Left lung (tissue), 10 donors: ENCODE results near the gene NDUFS1. TPM values are rescaled to one million over a fixed set of nuclear protein-coding genes. Genes with fewer than 3 reads are reported as not detected.
"Not testable (repeated sequence)": the region's sequence is repeated elsewhere in the genome, so short reads cannot be mapped to it uniquely, and the experiment has no call there.

Experiments
- ATAC-seq: fragments of 200-7000 bp; cut with Tn5 transposase; one replicate; pipeline ENCODE4 v1.9.1; 2020; ENCODE audit warnings: moderate library complexity
- DNase-seq, 4 donors: peaks; one replicate each; pipeline ENCODE4 v3.0.0-alpha.2; 2013 to 2020
- H3K27ac ChIP-seq, 2 donors: fragments of 200-600 bp; sonication (generic) in 1 of 2; one replicate each; pipeline versions ENCODE4 v1.5.0 to v1.8.0; 2020 to 2021
- H3K27me3 ChIP-seq, 2 donors: fragments of 200-600 bp; sonication (generic) in 1 of 2; one replicate each; pipeline versions ENCODE4 v1.5.0 to v1.8.0; 2020 to 2021
- H3K36me3 ChIP-seq, 2 donors: fragments of 200-600 bp; sonication (generic) in 1 of 2; one replicate each; pipeline versions ENCODE4 v1.5.0 to v1.8.0; 2020 to 2021
- H3K4me1 ChIP-seq, 2 donors: fragments of 200-600 bp; one replicate each; pipeline ENCODE4 v1.8.0; 2021
- H3K4me3 ChIP-seq, 2 donors: fragments of 200-600 bp; sonication (generic) in 1 of 2; one replicate each; pipeline versions ENCODE4 v1.5.0 to v1.8.0; 2020 to 2021; ENCODE audit warnings: mild to moderate bottlenecking in 1 of 2
- H3K9me3 ChIP-seq, 2 donors: fragments of 200-600 bp; sonication (generic) in 1 of 2; one replicate each; pipeline versions ENCODE4 v1.5.0 to v1.8.0; 2020 to 2021
- intact Hi-C, 2 donors: fragments of 100-400 bp; cut with DNase I; formaldehyde crosslinking; loops; one replicate each; pipeline versions ENCODE4 v1.11.2 to v1.14.2; 2022
- polyA plus RNA-seq, 6 donors: library from polyadenylated mRNA; unstranded; fragments of 120-200 nt; gene quantifications; one replicate each; pipeline ENCODE4 v1.2.1, GENCODE V29; 2013; ENCODE audit not compliant: insufficient read length in 6 of 6
- total RNA-seq, 2 donors: library from RNA; stranded (reverse); fragmentation: NEBNext Ultra II Directional; extraction: Animal tissue kit (Norgen Biotek cat#: 25700); gene quantifications; one replicate each; pipeline ENCODE4 v1.2.1, GENCODE V29; 2021
- TF ChIP-seq, protein P1 (sequence below), 2 donors: fragments of 200-600 bp; sonication (generic) in 1 of 2; IDR thresholded peaks; one replicate each; pipeline versions ENCODE4 v1.5.0 to v1.8.0; 2021; ENCODE audit warnings: antibody characterized with exemption in 2 of 2
- donor health status: DM: no; HTN: yes; CAD: no.
- donor health status: DM: no; HTN: no; CAD: no.

The NDUFS1 gene
- total and polyA plus RNA-seq, 8 donors: 48.5 to 79.8 (median 57.9) TPM

DNA sequence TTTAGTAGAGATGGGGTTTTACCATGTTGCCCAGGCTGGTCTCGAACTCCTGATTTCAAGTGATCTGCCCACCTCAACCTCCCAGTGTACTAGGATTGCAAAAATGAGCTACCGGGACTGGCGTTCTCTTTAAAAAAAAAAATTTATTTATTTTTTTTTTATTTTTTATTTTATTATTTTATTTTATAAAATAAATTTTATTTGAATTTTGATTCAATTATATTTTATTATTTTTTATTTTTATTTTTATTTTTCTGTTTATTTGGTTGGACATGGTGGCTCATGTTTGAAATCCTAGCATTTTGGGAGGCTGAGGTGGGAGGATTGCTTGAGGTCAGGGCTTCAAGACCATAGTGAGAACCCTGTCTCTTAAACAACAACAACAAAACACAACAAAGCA is 32.9 kb upstream of the NDUFS1 start:
- H3K4me3 ChIP-seq: no peak overlapping the region
- peaks cover 0 to 10% of the 10 kb centered on the region in 2 donors for H3K27me3 ChIP-seq
- H3K27ac ChIP-seq: no peak overlapping the region
- H3K4me1 ChIP-seq: no peaks in the 10 kb centered on the region
- intact Hi-C loops: no loop called here
- H3K36me3 ChIP-seq: no peaks in the 10 kb centered on the region
- ATAC-seq: no peak
- no peak for DNase-seq
- H3K9me3 ChIP-seq: no peaks in the 10 kb centered on the region
- TF ChIP-seq, protein P1, sequence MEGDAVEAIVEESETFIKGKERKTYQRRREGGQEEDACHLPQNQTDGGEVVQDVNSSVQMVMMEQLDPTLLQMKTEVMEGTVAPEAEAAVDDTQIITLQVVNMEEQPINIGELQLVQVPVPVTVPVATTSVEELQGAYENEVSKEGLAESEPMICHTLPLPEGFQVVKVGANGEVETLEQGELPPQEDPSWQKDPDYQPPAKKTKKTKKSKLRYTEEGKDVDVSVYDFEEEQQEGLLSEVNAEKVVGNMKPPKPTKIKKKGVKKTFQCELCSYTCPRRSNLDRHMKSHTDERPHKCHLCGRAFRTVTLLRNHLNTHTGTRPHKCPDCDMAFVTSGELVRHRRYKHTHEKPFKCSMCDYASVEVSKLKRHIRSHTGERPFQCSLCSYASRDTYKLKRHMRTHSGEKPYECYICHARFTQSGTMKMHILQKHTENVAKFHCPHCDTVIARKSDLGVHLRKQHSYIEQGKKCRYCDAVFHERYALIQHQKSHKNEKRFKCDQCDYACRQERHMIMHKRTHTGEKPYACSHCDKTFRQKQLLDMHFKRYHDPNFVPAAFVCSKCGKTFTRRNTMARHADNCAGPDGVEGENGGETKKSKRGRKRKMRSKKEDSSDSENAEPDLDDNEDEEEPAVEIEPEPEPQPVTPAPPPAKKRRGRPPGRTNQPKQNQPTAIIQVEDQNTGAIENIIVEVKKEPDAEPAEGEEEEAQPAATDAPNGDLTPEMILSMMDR (IDR thresholded peaks at IDR 0.05): no peak

DNA sequence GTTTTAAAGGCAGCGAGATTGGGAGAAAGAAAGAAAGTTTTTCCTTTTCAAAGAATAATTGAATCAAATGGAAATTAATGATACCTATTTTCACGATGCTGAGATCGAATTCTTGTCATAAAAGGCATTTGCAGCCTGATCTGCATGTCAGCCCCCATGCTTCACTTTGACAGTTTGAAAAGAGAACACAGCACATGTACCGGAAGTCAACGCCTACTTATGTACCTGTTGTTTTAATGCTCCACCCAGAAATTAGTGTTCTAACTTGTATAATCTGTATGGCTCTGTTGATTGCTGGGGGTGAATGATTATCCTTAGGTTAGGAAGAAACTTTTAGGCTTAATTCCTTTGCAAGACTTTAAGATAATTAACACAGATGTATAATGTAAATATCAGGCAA is 31.4 kb upstream of the NDUFS1 start:
- ATAC-seq: no peak
- TF ChIP-seq, protein P1 (IDR thresholded peaks at IDR 0.05): no peak
- no peaks in the 10 kb centered on the region for H3K9me3 ChIP-seq

DNA sequence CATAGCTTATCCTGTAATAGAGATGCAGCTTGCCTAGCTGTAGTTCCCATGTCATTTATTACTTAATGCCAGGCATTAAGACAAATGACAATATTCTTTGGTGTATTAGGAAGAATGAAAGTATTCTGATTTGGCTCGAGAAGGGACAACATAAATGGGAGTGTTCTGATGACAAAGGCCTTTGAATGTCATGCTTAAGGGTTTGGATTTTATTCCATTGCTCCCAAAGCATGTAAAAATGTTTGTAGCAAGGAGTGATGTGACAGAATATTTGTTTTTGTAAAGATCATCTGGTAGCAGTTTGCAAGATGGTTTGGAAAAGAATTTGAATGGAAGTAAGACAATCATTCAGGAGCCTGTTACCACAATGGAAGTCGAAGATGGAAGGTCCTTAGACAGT is 30.9 kb upstream of the NDUFS1 start:
- no peak overlapping the region for H3K27ac ChIP-seq
- intact Hi-C loops: no loop called here
- DNase-seq (no peak), ATAC-seq (no peak)
- H3K9me3 ChIP-seq: no peaks in the 10 kb centered on the region
- H3K36me3 ChIP-seq: no peaks in the 10 kb centered on the region
- TF ChIP-seq, protein P1 (IDR thresholded peaks at IDR 0.05): no peak
- H3K4me3 ChIP-seq: no peak overlapping the region
- H3K4me1 ChIP-seq: no peaks in the 10 kb centered on the region
- no peaks in the 10 kb centered on the region for H3K27me3 ChIP-seq

More for the DNA sequence above, 31.4 kb upstream of the NDUFS1 start:
- H3K27ac ChIP-seq: no peak overlapping the region
- H3K4me1 ChIP-seq: no peaks in the 10 kb centered on the region
- DNase-seq: no peak
- intact Hi-C loops: no loop called here
- H3K36me3 ChIP-seq: no peaks in the 10 kb centered on the region
- H3K27me3 ChIP-seq: peaks cover 0 to under 1% of the 10 kb centered on the region in 2 donors
- H3K4me3 ChIP-seq: no peak overlapping the region

DNA sequence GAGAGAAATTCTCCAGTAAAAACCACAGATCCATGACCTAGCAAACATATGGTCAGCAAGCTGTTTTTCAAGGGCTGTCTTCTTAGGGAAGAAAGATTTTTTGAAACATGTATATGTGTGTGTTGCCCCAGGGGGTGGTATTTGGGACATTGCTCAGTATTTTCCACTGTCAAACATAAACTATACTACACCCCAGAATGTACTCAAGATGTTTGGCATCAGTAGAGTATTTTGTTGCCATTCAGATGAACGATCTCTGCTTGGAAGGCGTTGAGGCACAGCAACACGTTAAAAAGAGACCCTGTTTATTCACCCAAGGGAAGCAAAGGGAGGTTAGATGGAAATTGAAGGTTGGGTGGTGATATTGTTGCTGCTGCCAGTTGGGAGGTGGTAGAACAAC is 30.4 kb upstream of the NDUFS1 start:
- Histone ChIP-seq H3K4me1 (no peaks in the 10 kb centered on the region), H3K36me3 (no peaks in the 10 kb centered on the region), H3K27ac (no peak overlapping the region), H3K27me3 (no peaks in the 10 kb centered on the region), H3K9me3 (no peaks in the 10 kb centered on the region), H3K4me3 (no peak overlapping the region)
- TF ChIP-seq, protein P1 (IDR thresholded peaks at IDR 0.05): no peak
- intact Hi-C loops: no loop called here
- ATAC-seq (no peak), DNase-seq (no peak)

GRCh38 chr2:206181526-206181925 is 22.3 kb upstream of the NDUFS1 start:
- H3K27ac ChIP-seq, H3K4me3 ChIP-seq, H3K27me3 ChIP-seq, H3K36me3 ChIP-seq, H3K9me3 ChIP-seq, ATAC-seq, intact Hi-C loops, DNase-seq, H3K4me1 ChIP-seq: not testable (repeated sequence)

- Histone ChIP-seq H3K9me3 (no peaks in the 10 kb centered on the region), H3K27me3 (no peaks in the 10 kb centered on the region), H3K4me3 (no peak overlapping the region), H3K4me1 (no peaks in the 10 kb centered on the region), H3K36me3 (no peaks in the 10 kb centered on the region), H3K27ac (no peak overlapping the region)
- no peak for DNase-seq
- intact Hi-C loops: no loop called here
- TF ChIP-seq, protein P1 (IDR thresholded peaks at IDR 0.05): no peak
- ATAC-seq: no peak
These were observed 17.7 kb upstream of the NDUFS1 start for GRCh38 chr2:206176901-206177300.
